GM18861 (cell line): ENCODE data around the gene CADPS.

ENCODE experiments used
- ATAC-seq: cut with Tn5 transposase; IDR thresholded peaks from one replicate; pipeline ENCODE4 v1.9.1; 2021; ENCODE audit not compliant: unreplicated experiment

CADPS gene

GRCh38 chr3:62378921-62379320 is 496.3 kb downstream of the CADPS start:
- no peak for ATAC-seq

- ATAC-seq = no peak
Measured at GRCh38 chr3:62378311-62378789, 496.9 kb downstream of the CADPS start.

- ATAC-seq = no peak
Measured at GRCh38 chr3:62376906-62377877, 498.0 kb downstream of the CADPS start.

GRCh38 chr3:62376454-62376720 is 498.8 kb downstream of the CADPS start:
- no peak for ATAC-seq

DNA sequence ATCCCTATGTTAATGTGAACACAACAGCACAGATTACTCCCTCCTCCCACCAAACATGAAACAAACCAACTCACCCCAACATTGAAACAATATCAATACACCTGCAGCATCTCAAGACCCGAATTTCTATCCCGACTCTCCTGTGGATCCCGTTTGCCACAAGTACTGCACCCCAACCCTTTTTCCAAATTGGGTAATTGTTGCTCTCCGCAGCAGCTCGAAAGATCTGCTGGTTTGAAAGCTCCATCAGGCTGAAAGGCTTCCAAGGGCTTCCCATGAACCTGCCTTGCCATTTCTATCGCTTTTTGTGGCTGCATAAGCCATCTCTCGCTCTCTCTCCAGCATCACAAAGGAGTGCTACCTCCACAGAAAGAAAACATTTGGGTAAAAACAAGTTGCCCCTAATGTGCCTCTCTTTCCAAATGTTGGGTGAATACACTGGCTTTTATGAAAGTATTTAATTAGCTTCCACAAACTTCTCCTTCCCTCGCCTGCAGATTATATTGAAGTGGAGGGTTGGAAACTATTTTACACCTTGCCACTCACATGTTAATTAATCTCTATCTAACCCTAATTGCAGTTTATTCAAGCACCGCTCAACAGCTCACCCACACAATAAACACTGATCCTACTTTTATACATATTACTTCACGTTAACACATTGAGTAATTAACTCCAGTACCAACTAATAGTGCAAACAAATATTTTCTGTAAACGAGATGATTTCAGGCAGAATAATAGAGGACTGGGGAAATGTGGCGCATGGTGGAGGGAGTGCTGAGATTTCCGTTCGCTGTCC is 499.4 kb downstream of the CADPS start:
- ATAC-seq = no peak

GRCh38 chr3:62374341-62375218 is 500.6 kb downstream of the CADPS start:
- ATAC-seq = no peak

GRCh38 chr3:62373714-62374333 is 501.4 kb downstream of the CADPS start:
- no peak for ATAC-seq

DNA sequence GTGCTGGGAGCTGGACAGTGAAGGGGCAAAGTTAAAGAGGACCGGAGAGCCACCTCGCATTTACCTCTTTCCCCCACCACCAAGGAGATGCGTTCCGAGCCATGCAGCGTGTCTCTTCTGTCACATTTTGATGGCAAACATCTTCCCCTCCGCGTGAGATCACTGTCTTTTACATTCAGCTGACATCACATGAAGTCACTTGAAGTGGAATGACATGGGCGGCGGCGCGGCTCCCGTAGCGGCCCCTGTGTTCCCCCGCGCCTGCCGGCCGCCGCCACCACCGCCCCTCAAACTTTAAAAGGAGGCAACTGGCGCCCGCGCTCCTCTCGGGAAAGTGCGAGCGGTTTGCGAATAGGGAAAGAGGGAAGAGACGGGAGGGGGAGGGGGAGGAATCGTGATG is 502.0 kb downstream of the CADPS start, which contains the start of gene FEZF2:
Gene FEZF2 (minus strand): TSS at position 336 of the 400 bp plus-strand sequence. CDS start 682 bp downstream, outside the sequence.
- ATAC-seq = no peak

- no peak for ATAC-seq
Measured at GRCh38 chr3:62372621-62373041, 502.6 kb downstream of the CADPS start.

DNA sequence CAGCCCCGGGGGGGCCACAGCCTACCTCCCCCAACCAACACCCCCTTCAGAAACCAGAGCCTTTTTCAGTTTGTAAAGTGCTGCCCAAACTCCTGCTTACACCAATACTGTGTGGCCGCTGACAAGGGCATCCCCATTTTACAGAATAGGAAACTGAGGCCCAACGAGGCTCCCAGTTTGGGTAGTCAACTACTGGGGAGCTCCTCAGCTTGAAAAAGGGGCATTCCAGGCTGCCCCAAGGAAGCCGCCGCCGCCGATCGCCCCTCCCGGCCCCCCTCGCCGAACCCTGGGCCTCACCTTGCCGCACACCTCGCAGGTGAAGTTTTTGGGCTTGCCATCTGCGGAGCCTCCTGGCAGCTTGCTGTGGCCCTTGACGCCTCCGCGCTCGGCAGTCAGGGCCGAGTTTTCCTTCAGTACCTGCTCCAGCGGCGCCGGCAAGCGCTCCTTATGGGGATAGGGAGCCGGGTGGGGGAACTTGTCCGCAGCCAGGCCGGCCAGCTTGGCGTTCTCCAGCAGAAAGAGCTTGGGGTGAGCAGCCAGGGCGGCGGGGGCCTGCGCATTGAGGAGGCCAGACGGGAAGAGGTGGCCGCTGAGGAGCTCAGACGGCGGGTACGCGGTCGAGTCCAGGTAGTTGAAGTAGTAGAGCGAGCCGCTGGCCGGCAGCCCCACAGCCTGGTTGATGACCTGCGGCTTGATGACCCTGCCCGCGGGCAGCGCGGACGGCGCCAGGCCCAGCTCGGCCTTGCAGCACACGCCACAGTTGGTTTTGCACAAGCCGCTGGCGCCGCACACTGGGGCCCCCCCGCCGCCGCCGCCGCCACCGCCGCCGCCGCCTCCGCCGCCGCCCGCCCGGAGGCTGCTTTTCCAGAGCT is 503.3 kb downstream of the CADPS start:
- no peak for ATAC-seq

- ATAC-seq = no peak
Measured at GRCh38 chr3:62370858-62371719, 504.1 kb downstream of the CADPS start.

DNA sequence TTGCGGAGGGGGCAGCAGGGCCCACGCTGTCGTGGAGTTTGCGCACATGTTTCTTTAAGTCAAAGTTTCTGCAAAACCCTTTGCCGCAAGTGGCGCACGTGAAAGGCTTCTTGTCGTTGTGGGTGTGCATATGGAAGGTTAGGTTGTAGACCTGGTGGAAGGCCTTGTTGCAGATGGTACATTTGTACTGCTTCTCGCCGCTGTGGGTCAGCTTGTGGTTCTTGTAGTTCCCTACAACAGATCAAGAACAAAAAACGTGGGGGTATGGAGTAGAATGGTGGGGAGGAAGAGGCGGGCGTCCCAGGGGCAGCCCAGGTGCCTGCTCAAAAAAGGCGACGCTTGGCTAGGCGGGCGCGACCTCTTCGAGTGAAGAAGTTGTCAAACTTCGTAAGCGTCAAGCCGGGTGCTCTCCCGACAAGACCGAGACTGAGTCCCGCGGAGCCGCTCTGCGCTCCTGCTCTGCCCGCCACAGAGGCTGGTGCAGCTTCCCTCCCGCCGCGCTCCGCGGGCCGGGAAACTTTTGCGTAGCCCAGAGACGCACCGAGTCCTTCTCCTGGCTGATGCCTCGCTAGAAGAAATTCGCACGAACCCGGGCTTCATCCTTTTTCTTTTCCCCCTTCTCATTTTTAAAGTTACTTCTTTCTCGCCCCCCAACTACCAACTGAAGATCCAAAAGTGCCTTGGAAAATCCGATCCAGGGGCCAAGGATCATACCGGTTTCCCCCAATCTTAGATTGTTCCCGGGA is 504.9 kb downstream of the CADPS start:
- no peak for ATAC-seq

DNA sequence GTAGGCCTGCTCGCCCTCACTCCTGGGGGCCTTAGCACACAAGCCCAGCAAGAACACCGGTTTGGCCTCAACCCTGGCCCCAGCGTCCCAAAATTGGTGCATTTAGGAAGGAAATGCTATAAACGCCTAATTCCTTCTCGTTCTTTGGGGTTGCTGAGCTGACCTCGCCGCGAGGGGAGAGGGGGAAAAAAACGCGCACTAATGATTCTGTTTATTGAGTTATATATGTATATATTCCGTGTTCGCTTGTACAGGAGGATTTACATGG is 505.8 kb downstream of the CADPS start:
- ATAC-seq = no peak

DNA sequence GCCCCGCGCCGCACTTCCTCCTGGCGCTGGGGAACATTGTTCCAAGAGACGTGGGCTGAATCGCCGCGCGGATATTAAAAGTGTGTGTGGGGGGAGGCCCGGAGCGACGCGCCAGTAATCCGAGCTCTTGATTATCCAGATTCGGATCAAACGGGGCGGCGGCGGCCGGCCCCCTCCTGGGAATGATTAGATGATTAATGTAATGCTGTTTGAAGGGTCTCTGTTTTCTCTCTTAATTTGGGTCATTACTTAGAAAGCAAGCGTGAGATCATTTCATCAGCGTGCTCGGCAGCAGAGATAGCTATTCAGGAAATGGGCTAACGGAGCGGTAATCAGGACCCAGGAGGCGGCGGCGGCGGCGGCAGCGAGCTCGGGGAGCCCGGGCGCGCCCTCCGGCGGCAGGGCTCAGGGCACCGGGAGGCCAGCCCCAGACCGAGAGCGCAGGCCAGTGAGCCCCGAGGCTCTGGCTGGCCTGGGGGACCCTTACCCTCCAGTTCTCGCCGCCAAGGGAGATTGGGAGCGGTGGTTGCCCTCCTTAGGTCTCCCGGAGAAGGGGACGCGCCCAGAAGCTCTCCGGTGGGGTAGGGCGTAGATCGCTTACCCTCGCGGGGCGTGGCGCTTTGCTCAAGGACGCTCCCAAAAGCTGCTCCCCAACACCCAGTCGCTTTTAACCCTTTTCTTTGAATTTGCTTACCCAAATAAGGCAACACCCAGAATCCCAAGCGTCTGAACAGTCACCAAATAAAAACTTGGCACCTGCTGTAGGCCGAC is 506.3 kb downstream of the CADPS start:
- ATAC-seq = no peak

- no peak for ATAC-seq
Measured at GRCh38 chr3:62368290-62368704, 506.9 kb downstream of the CADPS start.

- no peak for ATAC-seq
Measured at GRCh38 chr3:62367763-62368195, 507.4 kb downstream of the CADPS start.

GRCh38 chr3:62366126-62366484 is 509.1 kb downstream of the CADPS start:
- no peak for ATAC-seq
